Measurements from ENCODE around the gene RPS26.
"Not testable (repeated sequence)": the region's sequence is repeated elsewhere in the genome, so short reads cannot be mapped to it uniquely, and the experiment has no call there.

Gene RPS26

GRCh38 chr12:56053407-56053893 is 11.7 kb downstream of the RPS26 start:
- Histone ChIP-seq H3K27me3 (ENCODE audit: insufficient read depth, low read length) (no peaks in the 10 kb centered on the region), H3K9ac (ENCODE audit: low read depth, low read length) (no peak overlapping the region), H3K4me3 (ENCODE audit: low read length) (no peak overlapping the region), H3K9me3 (ENCODE audit: insufficient read depth, low read depth, low read length) (no peaks in the 10 kb centered on the region), H3K27ac (ENCODE audit: low read length) (no peak overlapping the region), H3K36me3 (ENCODE audit: insufficient read depth, low read depth, low read length) (no peaks in the 10 kb centered on the region), H3K4me1 (ENCODE audit: insufficient read depth, low read length) (no peaks in the 10 kb centered on the region)

GRCh38 chr12:56059964-56060363 is 18.2 kb downstream of the RPS26 start:
- H3K36me3 ChIP-seq (ENCODE audit: insufficient read depth, low read depth, low read length); H3K4me3 ChIP-seq (ENCODE audit: low read length): not testable (repeated sequence)

GRCh38 chr12:56061982-56062381 is 20.3 kb downstream of the RPS26 start:
- Histone ChIP-seq H3K4me3 (ENCODE audit: low read length) (no peak overlapping the region), H3K9me3 (ENCODE audit: insufficient read depth, low read depth, low read length) (no peaks in the 10 kb centered on the region), H3K27ac (ENCODE audit: low read length) (no peak overlapping the region), H3K9ac (ENCODE audit: low read depth, low read length) (no peak overlapping the region), H3K36me3 (ENCODE audit: insufficient read depth, low read depth, low read length) (no peaks in the 10 kb centered on the region), H3K27me3 (ENCODE audit: insufficient read depth, low read length) (no peaks in the 10 kb centered on the region), H3K4me1 (ENCODE audit: insufficient read depth, low read length) (no peaks in the 10 kb centered on the region)

More at GRCh38 chr12:56059964-56060363, 18.2 kb downstream of the RPS26 start:
- H3K27me3 ChIP-seq (ENCODE audit: insufficient read depth, low read length); H3K9ac ChIP-seq (ENCODE audit: low read depth, low read length); H3K27ac ChIP-seq (ENCODE audit: low read length); H3K9me3 ChIP-seq (ENCODE audit: insufficient read depth, low read depth, low read length); H3K4me1 ChIP-seq (ENCODE audit: insufficient read depth, low read length): not testable (repeated sequence)

- no peak overlapping the region for H3K9ac ChIP-seq (ENCODE audit: low read depth, low read length)
- no peak overlapping the region for H3K4me3 ChIP-seq (ENCODE audit: low read length)
- H3K27ac ChIP-seq (ENCODE audit: low read length), result no peak overlapping the region
These were observed 21.3 kb downstream of the RPS26 start for GRCh38 chr12:56062996-56063395.

GRCh38 chr12:56071648-56072047 is 29.9 kb downstream of the RPS26 start:
- Histone ChIP-seq H3K9me3 (ENCODE audit: insufficient read depth, low read depth, low read length) (no peaks in the 10 kb centered on the region), H3K27ac (ENCODE audit: low read length) (no peak overlapping the region), H3K4me3 (ENCODE audit: low read length) (no peak overlapping the region), H3K9ac (ENCODE audit: low read depth, low read length) (no peak overlapping the region), H3K4me1 (ENCODE audit: insufficient read depth, low read length) (no peaks in the 10 kb centered on the region), H3K36me3 (ENCODE audit: insufficient read depth, low read depth, low read length) (no peaks in the 10 kb centered on the region), H3K27me3 (ENCODE audit: insufficient read depth, low read length) (no peaks in the 10 kb centered on the region)

More at GRCh38 chr12:56062996-56063395, 21.3 kb downstream of the RPS26 start:
- H3K27me3 ChIP-seq (ENCODE audit: insufficient read depth, low read length), result no peaks in the 10 kb centered on the region
- H3K9me3 ChIP-seq (ENCODE audit: insufficient read depth, low read depth, low read length), result no peaks in the 10 kb centered on the region
- H3K4me1 ChIP-seq (ENCODE audit: insufficient read depth, low read length), result no peaks in the 10 kb centered on the region
- no peaks in the 10 kb centered on the region for H3K36me3 ChIP-seq (ENCODE audit: insufficient read depth, low read depth, low read length)

- no peaks in the 10 kb centered on the region for H3K36me3 ChIP-seq (ENCODE audit: insufficient read depth, low read depth, low read length)
- peaks cover 4% of the 10 kb centered on the region; the same call in 1 of the 2 replicates for H3K4me1 ChIP-seq (ENCODE audit: insufficient read depth, low read length)
- H3K27ac ChIP-seq (ENCODE audit: low read length), result no peak overlapping the region
- no peak overlapping the region for H3K4me3 ChIP-seq (ENCODE audit: low read length)
- no peaks in the 10 kb centered on the region for H3K27me3 ChIP-seq (ENCODE audit: insufficient read depth, low read length)
- H3K9ac ChIP-seq (ENCODE audit: low read depth, low read length), result no peak overlapping the region
- H3K9me3 ChIP-seq (ENCODE audit: insufficient read depth, low read depth, low read length), result no peaks in the 10 kb centered on the region
These were observed 32.7 kb downstream of the RPS26 start for GRCh38 chr12:56074396-56074795.

- not testable (repeated sequence) for H3K27ac ChIP-seq (ENCODE audit: low read length); H3K4me3 ChIP-seq (ENCODE audit: low read length); H3K36me3 ChIP-seq (ENCODE audit: insufficient read depth, low read depth, low read length); H3K27me3 ChIP-seq (ENCODE audit: insufficient read depth, low read length); H3K9me3 ChIP-seq (ENCODE audit: insufficient read depth, low read depth, low read length); H3K9ac ChIP-seq (ENCODE audit: low read depth, low read length)
- H3K4me1 ChIP-seq (ENCODE audit: insufficient read depth, low read length), result peaks cover 21% of the 10 kb centered on the region
These were observed 36.2 kb downstream of the RPS26 start for GRCh38 chr12:56077966-56078365.

- peaks cover 6% of the 10 kb centered on the region; the same call in 1 of the 2 replicates for H3K27me3 ChIP-seq (ENCODE audit: insufficient read depth, low read length)
- H3K36me3 ChIP-seq (ENCODE audit: insufficient read depth, low read depth, low read length), result peaks cover 6% of the 10 kb centered on the region; the same call in 1 of the 2 replicates
- peak overlapping the region; percentile 74; the same call in 1 of the 2 replicates for H3K4me3 ChIP-seq (ENCODE audit: low read length)
- H3K4me1 ChIP-seq (ENCODE audit: insufficient read depth, low read length), result peaks cover 21% of the 10 kb centered on the region
- no peaks in the 10 kb centered on the region for H3K9me3 ChIP-seq (ENCODE audit: insufficient read depth, low read depth, low read length)
- no peak overlapping the region for H3K27ac ChIP-seq (ENCODE audit: low read length)
- H3K9ac ChIP-seq (ENCODE audit: low read depth, low read length), result peak overlapping the region; percentile 85; the same call in 1 of the 2 replicates
These were observed 36.7 kb downstream of the RPS26 start for GRCh38 chr12:56078427-56078826.

GRCh38 chr12:56078931-56079722 is 37.4 kb downstream of the RPS26 start:
- H3K27ac ChIP-seq (ENCODE audit: low read length), result peak overlapping the region; percentile 52
- peak overlapping the region; percentile 74 for H3K4me3 ChIP-seq (ENCODE audit: low read length)
- H3K9me3 ChIP-seq (ENCODE audit: insufficient read depth, low read depth, low read length), result no peaks in the 10 kb centered on the region
- peak overlapping the region; percentile 85 for H3K9ac ChIP-seq (ENCODE audit: low read depth, low read length)
- peaks cover 21% of the 10 kb centered on the region for H3K4me1 ChIP-seq (ENCODE audit: insufficient read depth, low read length)
- peaks cover 13% of the 10 kb centered on the region for H3K36me3 ChIP-seq (ENCODE audit: insufficient read depth, low read depth, low read length)
- peaks cover 6% of the 10 kb centered on the region; the same call in 1 of the 2 replicates for H3K27me3 ChIP-seq (ENCODE audit: insufficient read depth, low read length)

- peak within 1 kb of the TSS; percentile 65 for H3K27ac ChIP-seq (ENCODE audit: low read length)
- H3K27me3 ChIP-seq (ENCODE audit: insufficient read depth, low read length), result peaks cover 6% of the 10 kb centered on the region; the same call in 1 of the 2 replicates
- H3K4me3 ChIP-seq (ENCODE audit: low read length), result peak within 1 kb of the TSS; percentile 74
These were observed 38.2 kb downstream of the RPS26 start, which contains the start of gene ERBB3 for GRCh38 chr12:56079723-56080555. Gene ERBB3 (plus strand): TSS chr12:56080165. CDS start chr12:56080301, 136 bp downstream.

GRCh38 chr12:56080556-56081138 is 38.9 kb downstream of the RPS26 start:
- H3K9ac ChIP-seq (ENCODE audit: low read depth, low read length), result peak overlapping the region; percentile 85; the same call in 1 of the 2 replicates
- H3K4me3 ChIP-seq (ENCODE audit: low read length), result peak overlapping the region; percentile 74
- peak overlapping the region; percentile 65 for H3K27ac ChIP-seq (ENCODE audit: low read length)
- H3K4me1 ChIP-seq (ENCODE audit: insufficient read depth, low read length), result peaks cover 21% of the 10 kb centered on the region
- H3K27me3 ChIP-seq (ENCODE audit: insufficient read depth, low read length), result peaks cover 6% of the 10 kb centered on the region; the same call in 1 of the 2 replicates
- no peaks in the 10 kb centered on the region for H3K9me3 ChIP-seq (ENCODE audit: insufficient read depth, low read depth, low read length)
- peaks cover 23% of the 10 kb centered on the region for H3K36me3 ChIP-seq (ENCODE audit: insufficient read depth, low read depth, low read length)

More at GRCh38 chr12:56079723-56080555, 38.2 kb downstream of the RPS26 start, which contains the start of gene ERBB3:
- no peaks in the 10 kb centered on the region for H3K9me3 ChIP-seq (ENCODE audit: insufficient read depth, low read depth, low read length)
- H3K36me3 ChIP-seq (ENCODE audit: insufficient read depth, low read depth, low read length), result peaks cover 20% of the 10 kb centered on the region
- peak within 1 kb of the TSS; percentile 85 for H3K9ac ChIP-seq (ENCODE audit: low read depth, low read length)
- H3K4me1 ChIP-seq (ENCODE audit: insufficient read depth, low read length), result peaks cover 21% of the 10 kb centered on the region
